DOHH2 (cell line): ENCODE measurements around the gene RIPK3.

ENCODE experiments used
- EZH2phosphoT487 ChIP-seq: fragments of 200-600 bp; sonication (generic); IDR thresholded peaks from 2 replicates; pipeline ENCODE4 v1.6.1; 2017; ENCODE audit warnings: borderline replicate concordance, mild to moderate bottlenecking, antibody characterized with exemption, low read length, moderate library complexity, mixed read lengths
- TF ChIP-seq, protein P1 (sequence below): fragments of 200-600 bp; sonication (generic); IDR thresholded peaks from one replicate; pipeline ENCODE4 v1.5.1; 2014; ENCODE audit warnings: antibody characterized with exemption, mild to moderate bottlenecking, low read depth, low read length; ENCODE audit not compliant: poor library complexity, severe bottlenecking

DNA sequence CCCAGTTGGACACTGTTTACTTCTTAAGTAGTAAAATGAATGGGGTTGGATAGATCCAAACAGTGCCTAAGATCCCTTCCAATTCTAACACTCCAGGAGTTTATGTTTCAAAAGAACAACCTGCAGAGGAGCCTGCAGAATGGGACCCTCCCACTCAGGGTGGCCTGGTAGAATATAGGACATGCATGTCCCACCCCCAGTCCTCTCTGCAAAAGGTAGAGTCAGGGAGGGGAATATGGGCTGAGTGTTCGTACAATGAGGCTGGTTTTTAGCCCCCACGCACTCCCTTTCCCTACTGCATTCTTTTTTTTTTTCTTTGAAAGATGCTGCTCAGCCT is 47.2 kb upstream of the RIPK3 start:
- TF ChIP-seq, protein P1, sequence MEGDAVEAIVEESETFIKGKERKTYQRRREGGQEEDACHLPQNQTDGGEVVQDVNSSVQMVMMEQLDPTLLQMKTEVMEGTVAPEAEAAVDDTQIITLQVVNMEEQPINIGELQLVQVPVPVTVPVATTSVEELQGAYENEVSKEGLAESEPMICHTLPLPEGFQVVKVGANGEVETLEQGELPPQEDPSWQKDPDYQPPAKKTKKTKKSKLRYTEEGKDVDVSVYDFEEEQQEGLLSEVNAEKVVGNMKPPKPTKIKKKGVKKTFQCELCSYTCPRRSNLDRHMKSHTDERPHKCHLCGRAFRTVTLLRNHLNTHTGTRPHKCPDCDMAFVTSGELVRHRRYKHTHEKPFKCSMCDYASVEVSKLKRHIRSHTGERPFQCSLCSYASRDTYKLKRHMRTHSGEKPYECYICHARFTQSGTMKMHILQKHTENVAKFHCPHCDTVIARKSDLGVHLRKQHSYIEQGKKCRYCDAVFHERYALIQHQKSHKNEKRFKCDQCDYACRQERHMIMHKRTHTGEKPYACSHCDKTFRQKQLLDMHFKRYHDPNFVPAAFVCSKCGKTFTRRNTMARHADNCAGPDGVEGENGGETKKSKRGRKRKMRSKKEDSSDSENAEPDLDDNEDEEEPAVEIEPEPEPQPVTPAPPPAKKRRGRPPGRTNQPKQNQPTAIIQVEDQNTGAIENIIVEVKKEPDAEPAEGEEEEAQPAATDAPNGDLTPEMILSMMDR = no peak
- no peak for TF ChIP-seq EZH2phosphoT487
